Spleen (tissue), 11 donors: ENCODE results near the gene PKD1L1. TPM values are rescaled to one million over a fixed set of nuclear protein-coding genes. Genes with fewer than 3 reads are reported as not detected.

Experiments
- DNase-seq: peaks from one replicate; pipeline ENCODE4 v3.0.0-alpha.2; 2020
- H3K27ac ChIP-seq, 8 donors: fragments of 200-600 bp; sonication (generic) in 7 of 8; 1 replicate in 4 of 8; 2 replicates in 4 of 8; pipeline versions ENCODE4 v1.5.0 to v1.8.0; 2016 to 2021; ENCODE audit warnings: inconsistent platforms in 4 of 8, mild to moderate bottlenecking in 4 of 8, moderate library complexity in 1 of 8
- H3K27me3 ChIP-seq, 7 donors: fragments of 200-600 bp; sonication (generic) in 6 of 7; replicated peaks in 1 of 7; 1 replicate in 4 of 7; 2 replicates in 3 of 7; pipeline versions ENCODE4 v1.5.0 to v1.8.0; 2016 to 2021; ENCODE audit warnings: inconsistent platforms in 3 of 7, mild to moderate bottlenecking in 1 of 7
- H3K36me3 ChIP-seq, 6 donors: fragments of 200-600 bp; sonication (generic) in 5 of 6; 1 replicate in 4 of 6; 2 replicates in 2 of 6; pipeline versions ENCODE4 v1.5.0 to v1.8.0; 2016 to 2021; ENCODE audit warnings: inconsistent platforms in 2 of 6
- H3K4me1 ChIP-seq, 6 donors: fragments of 200-600 bp; sonication (generic) in 5 of 6; 1 replicate in 3 of 6; 2 replicates in 3 of 6; pipeline versions ENCODE4 v1.5.0 to v1.8.0; 2016 to 2021; ENCODE audit warnings: inconsistent platforms in 3 of 6
- H3K4me3 ChIP-seq, 8 donors: fragments of 200-600 bp; sonication (generic) in 7 of 8; 1 replicate in 4 of 8; 2 replicates in 4 of 8; pipeline versions ENCODE4 v1.5.0 to v1.8.0; 2016 to 2021; ENCODE audit warnings: inconsistent platforms in 4 of 8, mild to moderate bottlenecking in 4 of 8, moderate library complexity in 2 of 8
- H3K9me3 ChIP-seq, 8 donors: fragments of 200-600 bp; sonication (generic) in 7 of 8; 1 replicate in 4 of 8; 2 replicates in 4 of 8; pipeline versions ENCODE4 v1.5.0 to v1.8.0; 2016 to 2021; ENCODE audit warnings: inconsistent platforms in 4 of 8
- CTCF ChIP-seq, 11 experiments: fragments of 200-600 bp in 7 of 11; fragments of 450-650 bp in 4 of 11; sonication (generic) in 4 of 11; IDR thresholded peaks in 8 of 11; conservative IDR thresholded peaks in 3 of 11; 1 replicate in 7 of 11; 2 replicates in 4 of 11; pipeline versions ENCODE4 v1.4.0 to v1.8.0; 2016 to 2021; ENCODE audit warnings: antibody characterized with exemption in 11 of 11, inconsistent platforms in 4 of 11, mild to moderate bottlenecking in 1 of 11
- POLR2A ChIP-seq, 3 donors: fragments of 450-650 bp; IDR thresholded peaks; one replicate each; pipeline ENCODE4 v1.5.1; 2017; ENCODE audit warnings: antibody characterized with exemption in 3 of 3, mild to moderate bottlenecking in 1 of 3
- POLR2AphosphoS5 ChIP-seq, 3 donors: sonication (generic); formaldehyde crosslinking; IDR thresholded peaks; one replicate each; pipeline ENCODE4 v1.5.1; 2017; ENCODE audit warnings: antibody characterized with exemption in 3 of 3
- WGBS, 5 donors: extraction: QIAGEN DNeasy Blood & Tissue Kit in 3 of 5; methylation state at CpG; one replicate each; pipeline versions ENCODE4 v1.1.5 to v1.1.7; 2013 to 2018; 5-methylcytosine and 5-hydroxymethylcytosine counted together
- intact Hi-C: fragments of 100-400 bp; cut with DNase I; formaldehyde crosslinking; loops from one replicate; pipeline ENCODE4 v1.15.0; 2023; ENCODE audit warnings: low total_unique reads
- polyA plus RNA-seq, 3 donors: library from polyadenylated mRNA; stranded (reverse); fragments of 200-250 nt; gene quantifications; one replicate each; pipeline ENCODE4 v1.2.1, GENCODE V29; 2013
- total RNA-seq, 7 donors: library from RNA; depleted of rRNA in 3 of 7; stranded (reverse); fragments of >200 nt in 3 of 7; fragmentation: NEBNext Ultra II Directional in 4 of 7; extraction: Animal tissue kit (Norgen Biotek cat#: 25700) in 4 of 7; gene quantifications; one replicate each; pipeline versions ENCODE4 v1.1.0 to v1.2.1, GENCODE V29; 2016 to 2021
- donor health status: healthy with polysubstance abuse.
- donor health status: DM: no; HTN: no; CAD: no; lungs with moderate emphysema.
- donor health status: DM: no; HTN: no; CAD: no.
- donor health status: Bipolar disorder and iron deficiency.
- donor health status: healthy.
- donor health status: DM: no; HTN: no; CAD: no.
- donor health status: DM: yes; HTN: yes; CAD: no.

PKD1L1 gene
- total and polyA plus RNA-seq, 10 donors: 0.28 to 1.3 (median 0.49) TPM

- no peak for TF ChIP-seq CTCF (IDR thresholded peaks at IDR 0.05 in 8 of 11, conservative IDR thresholded peaks at IDR 0.05 in 3 of 11)
- H3K4me3 ChIP-seq: no peak overlapping the region
- intact Hi-C loops: no loop called here
- no peaks in the 10 kb centered on the region for H3K36me3 ChIP-seq
- 76 to 89% (median 84%) methylated on average over 8 to 16 of the region's 16 CpGs for WGBS, 5 donors
- no peaks in the 10 kb centered on the region for H3K27me3 ChIP-seq
- H3K9me3 ChIP-seq: no peaks in the 10 kb centered on the region
- no peak for DNase-seq
- H3K27ac ChIP-seq: no peak overlapping the region
- H3K4me1 ChIP-seq: peaks cover 0 to 54% (median 21%) of the 10 kb centered on the region in 6 donors
Measured at GRCh38 chr7:47812429-47813136, 135.7 kb downstream of the PKD1L1 start.

- Histone ChIP-seq H3K9me3 (no peaks in the 10 kb centered on the region), H3K4me1 (peaks cover 0 to 62% (median 29%) of the 10 kb centered on the region in 6 donors), H3K4me3 (no peak overlapping the region), H3K27me3 (no peaks in the 10 kb centered on the region), H3K27ac (no peak overlapping the region), H3K36me3 (no peaks in the 10 kb centered on the region)
- intact Hi-C loops: no loop called here
- no peak for TF ChIP-seq POLR2A (IDR thresholded peaks at IDR 0.05)
- TF ChIP-seq POLR2AphosphoS5 (IDR thresholded peaks at IDR 0.05): no peak
- no peak for TF ChIP-seq CTCF (IDR thresholded peaks at IDR 0.05 in 8 of 11, conservative IDR thresholded peaks at IDR 0.05 in 3 of 11)
- WGBS, 5 donors: 81 to 85% (median 83%) methylated on average over 10 of the region's 10 CpGs
- DNase-seq: no peak
Measured at GRCh38 chr7:47811632-47812380, 136.5 kb downstream of the PKD1L1 start.

- DNase-seq: no peak
- TF ChIP-seq POLR2AphosphoS5 (IDR thresholded peaks at IDR 0.05) (no peak), POLR2A (IDR thresholded peaks at IDR 0.05) (no peak), CTCF (IDR thresholded peaks at IDR 0.05 in 8 of 11, conservative IDR thresholded peaks at IDR 0.05 in 3 of 11) (no peak)
- intact Hi-C loops: loop anchor here (5.0 kb wide), 1 partner anchor 367 kb away; no protein-coding TSS in a partner anchor
Measured at GRCh38 chr7:47809387-47809786, 138.9 kb downstream of the PKD1L1 start.

GRCh38 chr7:47808321-47808720 is 139.9 kb downstream of the PKD1L1 start:
- 89 to 96% (median 91%) methylated on average over 7 of the region's 7 CpGs for WGBS, 5 donors
- Histone ChIP-seq H3K4me3 (no peak overlapping the region), H3K27ac (peak overlapping the region in 2 of 8 donors; percentile 78 to 81), H3K9me3 (no peaks in the 10 kb centered on the region), H3K36me3 (no peaks in the 10 kb centered on the region), H3K4me1 (peaks cover 7 to 60% (median 36%) of the 10 kb centered on the region in 6 donors), H3K27me3 (no peaks in the 10 kb centered on the region)
- intact Hi-C loops: loop anchor here (5.0 kb wide), 1 partner anchor 366 kb away; no protein-coding TSS in a partner anchor
- no peak for TF ChIP-seq POLR2A (IDR thresholded peaks at IDR 0.05)
- no peak for TF ChIP-seq CTCF (IDR thresholded peaks at IDR 0.05 in 8 of 11, conservative IDR thresholded peaks at IDR 0.05 in 3 of 11)
- no peak for TF ChIP-seq POLR2AphosphoS5 (IDR thresholded peaks at IDR 0.05)
- no peak for DNase-seq

More at GRCh38 chr7:47809387-47809786, 138.9 kb downstream of the PKD1L1 start:
- H3K36me3 ChIP-seq: no peaks in the 10 kb centered on the region
- no peak overlapping the region for H3K4me3 ChIP-seq
- H3K9me3 ChIP-seq: no peaks in the 10 kb centered on the region
- 94 to 100% (median 95%) methylated on average over 3 of the region's 3 CpGs for WGBS, 5 donors
- no peak overlapping the region for H3K27ac ChIP-seq
- H3K27me3 ChIP-seq: no peaks in the 10 kb centered on the region
- peaks cover 7 to 70% (median 44%) of the 10 kb centered on the region in 6 donors for H3K4me1 ChIP-seq
